ENCODE measurements around the gene GLOD5. TPM values are rescaled to one million over a fixed set of nuclear protein-coding genes. Genes with fewer than 3 reads are reported as not detected.

The GLOD5 gene
- total and polyA plus RNA-seq, 2 of the 8 experiments (the other 6 are each of a cell fraction or from before 2014, with no cell fraction given): 0.18 TPM; not detected in 1

DNA sequence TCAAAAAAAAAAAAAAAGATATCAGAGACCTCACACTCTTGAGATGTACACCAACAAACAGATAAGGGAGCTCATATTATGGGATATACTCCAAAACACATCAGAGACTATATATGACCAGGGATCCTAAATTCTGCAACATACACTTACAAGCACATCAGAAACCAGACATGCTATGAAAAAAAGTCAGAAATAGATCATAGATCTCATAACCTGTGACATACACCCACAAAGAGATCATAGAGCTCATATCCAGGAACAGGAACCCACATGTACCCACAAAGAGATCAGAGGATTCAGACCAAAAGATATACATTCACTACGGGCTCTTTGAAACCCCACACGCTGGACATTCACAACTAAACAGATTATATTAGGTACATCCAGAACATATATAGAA lies 35.0 kb upstream of the GLOD5 start:
- H3K23ac ChIP-seq (ENCODE audit: insufficient read length): no peak overlapping the region
- no peak overlapping the region for H4K5ac ChIP-seq (ENCODE audit: insufficient read length, low read depth, low read length)
- no peak overlapping the region for H3K4me3 ChIP-seq (ENCODE audit: extremely low read depth in 1 of 4, insufficient read depth in 2 of 4, low read depth in 3 of 4, low read length in 4 of 4)
- H3K56ac ChIP-seq (replicated peaks; ENCODE audit: insufficient read length, low read depth, low read length): no peak overlapping the region
- H2AFZ ChIP-seq (ENCODE audit: low read length): no peak overlapping the region
- no peak overlapping the region for H4K8ac ChIP-seq (ENCODE audit: extremely low read depth, insufficient read depth, low read length)
- H2BK120ac ChIP-seq (replicated peaks; ENCODE audit: low read depth, low read length): no peak overlapping the region
- H3K4me2 ChIP-seq (ENCODE audit: insufficient read depth in 1 of 2, low read depth in 2 of 2, low read length in 2 of 2): no peak overlapping the region
- 96% methylated on average over 2 of the region's 2 CpGs; no CpG with 5 or more reads in 1 of the 2 experiments for WGBS, 2 experiments (ENCODE audit: extremely low coverage in 1 of 2, insufficient coverage in 1 of 2, insufficient read length in 1 of 2, insufficient replicate concordance in 2 of 2, low coverage in 1 of 2, low lambda C conversion rate in 2 of 2, missing lambda C conversion rate in 1 of 2)
- no peak overlapping the region for H2BK15ac ChIP-seq (ENCODE audit: low read length)
- no peak overlapping the region for H2BK12ac ChIP-seq (ENCODE audit: low read depth, low read length)
- H2BK20ac ChIP-seq (ENCODE audit: low read length): no peak overlapping the region
- H3K27me3 ChIP-seq (replicated peaks in 1 of 4; ENCODE audit: control insufficient read depth in 3 of 4, extremely low read depth in 1 of 4, insufficient read depth in 3 of 4, low read length in 3 of 4): no peaks in the 10 kb centered on the region; a peak in 1 of 7 replicates
- H3K36me3 ChIP-seq (ENCODE audit: control insufficient read depth in 2 of 4, insufficient read depth in 4 of 4, low read length in 3 of 4): no peaks in the 10 kb centered on the region
- H3K79me1 ChIP-seq (ENCODE audit: low read depth, low read length): no peaks in the 10 kb centered on the region
- H3K79me2 ChIP-seq (ENCODE audit: control insufficient read depth in 1 of 2, insufficient read depth in 2 of 2, low read length in 2 of 2): no peaks in the 10 kb centered on the region
- DNase-seq (ENCODE audit: low read depth in 1 of 2, low spot score in 2 of 2): no peak
- H4K20me1 ChIP-seq (replicated peaks in 1 of 2; ENCODE audit: control insufficient read depth in 1 of 2, insufficient read depth in 2 of 2, low read length in 2 of 2): no peaks in the 10 kb centered on the region
- no peak overlapping the region for H2BK5ac ChIP-seq (ENCODE audit: low read depth, low read length)
- no peak overlapping the region for H3K14ac ChIP-seq (ENCODE audit: insufficient read length)
- H2AK5ac ChIP-seq (ENCODE audit: low read depth, low read length): no peak overlapping the region
- no peak overlapping the region for H3K4ac ChIP-seq (replicated peaks; ENCODE audit: insufficient read length, low read depth, low read length)
- no peaks in the 10 kb centered on the region for H3K4me1 ChIP-seq (replicated peaks in 1 of 4; ENCODE audit: control insufficient read depth in 3 of 4, insufficient read depth in 4 of 4, low read length in 3 of 4)
- H3K18ac ChIP-seq (ENCODE audit: extremely low read depth, low read length): no peak overlapping the region
- no peaks in the 10 kb centered on the region for H3K9me3 ChIP-seq (ENCODE audit: insufficient read depth in 2 of 2, low read depth in 1 of 2, low read length in 1 of 2)
- no peak overlapping the region for H3K27ac ChIP-seq (ENCODE audit: low read depth, low read length)
- no peaks in the 10 kb centered on the region for H3K23me2 ChIP-seq (ENCODE audit: low read depth, low read length)
- no peak overlapping the region for H4K91ac ChIP-seq (replicated peaks; ENCODE audit: insufficient read length, low read length)
- H3K9ac ChIP-seq (replicated peaks in 1 of 4; ENCODE audit: extremely low read depth in 1 of 4, low read depth in 3 of 4, low read length in 3 of 4): no peak overlapping the region
- ChIA-PET POLR2A (ENCODE audit: partially characterized antibody) (no interaction called here), CTCF (ENCODE audit: partially characterized antibody) (no interaction called here)
- FAIRE-seq: no peak
- TF ChIP-seq POLR2AphosphoS5 (IDR thresholded peaks at IDR 0.05; ENCODE audit: low read depth, low read length): no peak
- TF ChIP-seq SIX5 (IDR thresholded peaks at IDR 0.05; ENCODE audit: low read depth, low read length): no peak
- TF ChIP-seq CBX8 (IDR thresholded peaks at IDR 0.05; ENCODE audit: borderline replicate concordance, low read depth, low read length): no peak
- TF ChIP-seq KDM1A (IDR thresholded peaks at IDR 0.05; ENCODE audit: borderline replicate concordance, low read length): no peak
- no peak for TF ChIP-seq MAFK (IDR thresholded peaks at IDR 0.05; ENCODE audit: low read depth, low read length)
- TF ChIP-seq EGR1 (IDR thresholded peaks at IDR 0.05; ENCODE audit: borderline replicate concordance, low read depth, low read length): no peak
- no peak for TF ChIP-seq CTBP2 (IDR thresholded peaks at IDR 0.05; ENCODE audit: borderline replicate concordance, insufficient read depth, insufficient read length, low read length)
- TF ChIP-seq, protein P1, sequence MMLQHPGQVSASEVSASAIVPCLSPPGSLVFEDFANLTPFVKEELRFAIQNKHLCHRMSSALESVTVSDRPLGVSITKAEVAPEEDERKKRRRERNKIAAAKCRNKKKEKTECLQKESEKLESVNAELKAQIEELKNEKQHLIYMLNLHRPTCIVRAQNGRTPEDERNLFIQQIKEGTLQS (IDR thresholded peaks at IDR 0.05; ENCODE audit: insufficient read depth, low read depth, low read length): no peak
- TF ChIP-seq SP4 (IDR thresholded peaks at IDR 0.05; ENCODE audit: low read length): no peak
- TF ChIP-seq TBP (IDR thresholded peaks at IDR 0.05; ENCODE audit: low read depth, low read length): no peak
- no peak for TF ChIP-seq ZNF274 (IDR thresholded peaks at IDR 0.05; ENCODE audit: borderline replicate concordance, extremely low read depth, low read length)
- no peak for TF ChIP-seq NRF1 (IDR thresholded peaks at IDR 0.05; ENCODE audit: low read depth, low read length)

All from H1 (cell line).